Mesendoderm (in vitro differentiated cells): ENCODE data around the gene ARSB.

Experiments used
- DNase-seq: peaks from one replicate; pipeline ENCODE4 v3.0.0; 2013
- H2AK5ac ChIP-seq: 2 replicates; pipeline ENCODE4 v1.6.1; 2013; ENCODE audit warnings: low read length, inconsistent platforms
- H2BK120ac ChIP-seq: 2 replicates; pipeline ENCODE4 v1.6.1; 2013; ENCODE audit warnings: low read depth, mild to moderate bottlenecking, low read length, moderate library complexity, mixed read lengths
- H2BK15ac ChIP-seq: replicated peaks from 2 replicates; pipeline ENCODE4 v1.6.1; 2013; ENCODE audit warnings: low read depth, mild to moderate bottlenecking, moderate library complexity
- H2BK5ac ChIP-seq: 2 replicates; pipeline ENCODE4 v1.6.1; 2013; ENCODE audit warnings: low read length, inconsistent platforms
- H3K18ac ChIP-seq: 2 replicates; pipeline ENCODE4 v1.6.1; 2013; ENCODE audit warnings: mild to moderate bottlenecking, low read length, mixed read lengths
- H3K23ac ChIP-seq: one replicate; pipeline ENCODE4 v1.6.1; 2013; ENCODE audit warnings: low read length
- H3K27ac ChIP-seq: 2 replicates; pipeline ENCODE4 v1.5.1; 2013; ENCODE audit warnings: low read depth, mild to moderate bottlenecking, inconsistent platforms, low read length, moderate library complexity
- H3K27me3 ChIP-seq: 2 replicates; pipeline ENCODE4 v1.6.1; 2013; ENCODE audit warnings: low read length, control low read depth, mild to moderate bottlenecking, inconsistent platforms; ENCODE audit not compliant: insufficient read depth, poor library complexity
- H3K36me3 ChIP-seq: 2 replicates; pipeline ENCODE4 v1.6.1; 2013; ENCODE audit warnings: low read length, inconsistent platforms; ENCODE audit not compliant: control insufficient read depth, insufficient read depth
- H3K4ac ChIP-seq: one replicate; pipeline ENCODE4 v1.6.1; 2013; ENCODE audit warnings: low read depth, mild to moderate bottlenecking, low read length, moderate library complexity
- H3K4me1 ChIP-seq: 2 replicates; pipeline ENCODE4 v1.6.1; 2013; ENCODE audit warnings: low read depth, low read length, inconsistent platforms; ENCODE audit not compliant: control insufficient read depth
- H3K4me2 ChIP-seq: 2 replicates; pipeline ENCODE4 v1.6.1; 2013; ENCODE audit warnings: low read length
- H3K4me3 ChIP-seq: 2 replicates; pipeline ENCODE4 v1.5.1; 2013; ENCODE audit warnings: mild to moderate bottlenecking, low read length
- H3K56ac ChIP-seq: one replicate; pipeline ENCODE4 v1.6.1; 2013; ENCODE audit warnings: low read length
- H3K79me1 ChIP-seq: 2 replicates; pipeline ENCODE4 v1.6.1; 2013; ENCODE audit warnings: low read length, inconsistent platforms
- H3K79me2 ChIP-seq: 2 replicates; pipeline ENCODE4 v1.6.1; 2013; ENCODE audit warnings: mild to moderate bottlenecking, low read length; ENCODE audit not compliant: control insufficient read depth, insufficient read depth
- H3K9ac ChIP-seq: 2 replicates; pipeline ENCODE4 v1.6.1; 2013; ENCODE audit warnings: low read length, inconsistent platforms
- H4K5ac ChIP-seq: one replicate; pipeline ENCODE4 v1.6.1; 2013; ENCODE audit warnings: low read length
- H4K8ac ChIP-seq: one replicate; pipeline ENCODE4 v1.6.1; 2013; ENCODE audit warnings: low read depth, mild to moderate bottlenecking, control low read depth, low read length, moderate library complexity
- WGBS: extraction: QIAGEN DNeasy Blood & Tissue Kit; methylation state at CpG from one replicate; pipeline ENCODE4 v1.1.7; 2013; ENCODE audit warnings: low lambda C conversion rate, missing lambda C conversion rate; ENCODE audit not compliant: insufficient coverage; ENCODE audit errors: extremely low coverage; 5-methylcytosine and 5-hydroxymethylcytosine counted together

Gene ARSB

GRCh38 chr5:78927657-78928282 lies 57.3 kb downstream of the ARSB start:
- no peaks in the 10 kb centered on the region for H3K79me1 ChIP-seq
- H3K23ac ChIP-seq, result no peak overlapping the region
- H2BK5ac ChIP-seq, result peak overlapping the region; percentile 97
- H3K27me3 ChIP-seq, result no peaks in the 10 kb centered on the region
- H4K8ac ChIP-seq, result no peak overlapping the region
- peak overlapping the region; percentile 0 for H2AK5ac ChIP-seq
- H2BK120ac ChIP-seq, result peak overlapping the region; percentile 7
- peak overlapping the region; percentile 31 for H3K18ac ChIP-seq
- H3K36me3 ChIP-seq, result no peaks in the 10 kb centered on the region
- peak overlapping the region; percentile 39 for H3K27ac ChIP-seq
- peaks cover 19% of the 10 kb centered on the region for H3K4me1 ChIP-seq
- H3K4me2 ChIP-seq, result no peak overlapping the region
- no peak overlapping the region for H3K4me3 ChIP-seq
- DNase-seq, result peak; percentile 100
- no peaks in the 10 kb centered on the region for H3K79me2 ChIP-seq
- WGBS, result no CpG with 5 or more reads among the region's 3 CpGs
- H3K9ac ChIP-seq, result peak overlapping the region; percentile 38
- H2BK15ac ChIP-seq, result no peak overlapping the region
- no peak overlapping the region for H3K4ac ChIP-seq
- no peak overlapping the region for H4K5ac ChIP-seq
- H3K56ac ChIP-seq, result peak overlapping the region; percentile 83

GRCh38 chr5:78926252-78926651 lies 58.9 kb downstream of the ARSB start:
- H3K23ac ChIP-seq, result no peak overlapping the region
- H3K4me1 ChIP-seq, result peaks cover 18% of the 10 kb centered on the region
- no CpG with 5 or more reads among the region's 2 CpGs for WGBS
- H3K4ac ChIP-seq, result no peak overlapping the region
- H3K27ac ChIP-seq, result no peak overlapping the region
- no peak overlapping the region for H2BK120ac ChIP-seq
- DNase-seq, result no peak
- H3K36me3 ChIP-seq, result no peaks in the 10 kb centered on the region
- no peak overlapping the region for H3K4me2 ChIP-seq
- H3K4me3 ChIP-seq, result no peak overlapping the region
- H4K8ac ChIP-seq, result no peak overlapping the region
- no peak overlapping the region for H2BK5ac ChIP-seq
- no peak overlapping the region for H3K9ac ChIP-seq
- no peak overlapping the region for H4K5ac ChIP-seq
- H2BK15ac ChIP-seq, result no peak overlapping the region
- no peak overlapping the region for H3K18ac ChIP-seq
- H3K79me2 ChIP-seq, result no peaks in the 10 kb centered on the region
- H3K27me3 ChIP-seq, result no peaks in the 10 kb centered on the region
- no peaks in the 10 kb centered on the region for H3K79me1 ChIP-seq
- H3K56ac ChIP-seq, result no peak overlapping the region
- H2AK5ac ChIP-seq, result peak overlapping the region; percentile 25

GRCh38 chr5:78925129-78925876 lies 59.8 kb downstream of the ARSB start:
- Histone ChIP-seq H3K9ac (no peak overlapping the region), H3K18ac (no peak overlapping the region), H3K4me3 (no peak overlapping the region), H4K5ac (no peak overlapping the region), H3K27ac (no peak overlapping the region), H2BK15ac (no peak overlapping the region), H3K79me2 (no peaks in the 10 kb centered on the region), H2BK5ac (no peak overlapping the region), H3K27me3 (no peaks in the 10 kb centered on the region), H3K79me1 (no peaks in the 10 kb centered on the region), H3K56ac (no peak overlapping the region), H2BK120ac (no peak overlapping the region), H3K23ac (no peak overlapping the region), H4K8ac (no peak overlapping the region), H2AK5ac (no peak overlapping the region), H3K4ac (no peak overlapping the region), H3K4me1 (peaks cover 16% of the 10 kb centered on the region), H3K36me3 (no peaks in the 10 kb centered on the region), H3K4me2 (no peak overlapping the region)
- no CpG with 5 or more reads among the region's 6 CpGs for WGBS
- no peak for DNase-seq

- no peak overlapping the region for H2BK120ac ChIP-seq
- no peaks in the 10 kb centered on the region for H3K79me1 ChIP-seq
- H2AK5ac ChIP-seq, result peak overlapping the region; percentile 27
- H3K23ac ChIP-seq, result no peak overlapping the region
- no peaks in the 10 kb centered on the region for H3K27me3 ChIP-seq
- H2BK15ac ChIP-seq, result no peak overlapping the region
- DNase-seq, result no peak
- H3K4me2 ChIP-seq, result no peak overlapping the region
- H2BK5ac ChIP-seq, result peak overlapping the region; percentile 17
- no peak overlapping the region for H3K4me3 ChIP-seq
- no peak overlapping the region for H4K8ac ChIP-seq
- H3K79me2 ChIP-seq, result no peaks in the 10 kb centered on the region
- peak overlapping the region; percentile 41 for H3K4ac ChIP-seq
- no peak overlapping the region for H3K18ac ChIP-seq
- no peak overlapping the region for H3K27ac ChIP-seq
- H3K56ac ChIP-seq, result no peak overlapping the region
- H3K4me1 ChIP-seq, result peaks cover 9% of the 10 kb centered on the region
- no peak overlapping the region for H3K9ac ChIP-seq
- no peaks in the 10 kb centered on the region for H3K36me3 ChIP-seq
- no peak overlapping the region for H4K5ac ChIP-seq
- no CpG with 5 or more reads among the region's 1 CpG for WGBS
Observed at GRCh38 chr5:78923622-78923970, 61.5 kb downstream of the ARSB start.

- H3K18ac ChIP-seq, result no peak overlapping the region
- H3K4me3 ChIP-seq, result no peak overlapping the region
- H3K9ac ChIP-seq, result no peak overlapping the region
- no peaks in the 10 kb centered on the region for H3K36me3 ChIP-seq
- H3K27ac ChIP-seq, result no peak overlapping the region
- no peak overlapping the region for H3K23ac ChIP-seq
- no peak for DNase-seq
- H3K79me1 ChIP-seq, result no peaks in the 10 kb centered on the region
- no peak overlapping the region for H2BK120ac ChIP-seq
- H2BK5ac ChIP-seq, result no peak overlapping the region
- H3K4me1 ChIP-seq, result peaks cover 9% of the 10 kb centered on the region
- no peaks in the 10 kb centered on the region for H3K27me3 ChIP-seq
- H4K5ac ChIP-seq, result no peak overlapping the region
- H3K4me2 ChIP-seq, result no peak overlapping the region
- no peak overlapping the region for H3K56ac ChIP-seq
- H2AK5ac ChIP-seq, result no peak overlapping the region
- no peak overlapping the region for H2BK15ac ChIP-seq
- no CpG with 5 or more reads among the region's 8 CpGs for WGBS
- no peaks in the 10 kb centered on the region for H3K79me2 ChIP-seq
- H3K4ac ChIP-seq, result no peak overlapping the region
- H4K8ac ChIP-seq, result no peak overlapping the region
Observed at GRCh38 chr5:78922879-78923621, 62.1 kb downstream of the ARSB start.
